ENCODE data around the gene MPPED2. TPM values are rescaled to one million over a fixed set of nuclear protein-coding genes. Genes with fewer than 3 reads are reported as not detected.
A peak's percentile ranks its signal among the peaks of the same experiment; 100 is the strongest.

MPPED2 gene
- total RNA-seq, 1 experiment from 2014 or later, result 4.7 TPM

GRCh38 chr11:30467176-30467575 is 119.0 kb downstream of the MPPED2 start:
- Histone ChIP-seq H2BK12ac (ENCODE audit: insufficient read length, low read depth, low read length) (no peak overlapping the region), H4K5ac (ENCODE audit: insufficient read length, low read depth, low read length) (no peak overlapping the region), H3K56ac (ENCODE audit: insufficient read length, low read depth, low read length) (no peak overlapping the region), H3K14ac (ENCODE audit: insufficient read depth, low read length) (no peak overlapping the region), H3K4ac (ENCODE audit: low read depth, low read length) (no peak overlapping the region), H2AFZ (ENCODE audit: low read length) (no peak overlapping the region), H3K9ac (ENCODE audit: extremely low read depth, insufficient read length, low read length) (no peak overlapping the region), H2BK15ac (ENCODE audit: low read depth, low read length) (no peak overlapping the region), H3K27ac (ENCODE audit: insufficient read length, low read depth, low read length) (no peak overlapping the region), H2BK5ac (ENCODE audit: insufficient read length, low read length) (no peak overlapping the region), H3K4me2 (ENCODE audit: insufficient read depth, insufficient read length, low read length) (no peak overlapping the region), H4K8ac (replicated peaks; ENCODE audit: insufficient read length, low read depth, low read length) (no peak overlapping the region), H3K23me2 (ENCODE audit: insufficient read length, low read depth, low read length, poor library complexity, severe bottlenecking) (no peaks in the 10 kb centered on the region), H3T11ph (ENCODE audit: low read length) (no peak overlapping the region), H4K91ac (ENCODE audit: insufficient read length, low read depth, low read length) (no peak overlapping the region), H3K79me2 (ENCODE audit: insufficient read depth, low read length) (no peaks in the 10 kb centered on the region), H3K4me1 (ENCODE audit: insufficient read depth, low read length) (no peaks in the 10 kb centered on the region), H3K79me1 (ENCODE audit: insufficient read depth, low read depth, low read length, poor library complexity, severe bottlenecking) (no peaks in the 10 kb centered on the region), H4K20me1 (ENCODE audit: control insufficient read depth, insufficient read depth, insufficient read length) (no peaks in the 10 kb centered on the region), H3K9me3 (ENCODE audit: control insufficient read depth, low read depth, low read length) (no peaks in the 10 kb centered on the region), H2AK5ac (ENCODE audit: insufficient read length, low read length) (no peak overlapping the region), H3K23ac (ENCODE audit: insufficient read length, low read depth, low read length) (no peak overlapping the region), H3K18ac (ENCODE audit: insufficient read length, low read depth, low read length) (no peak overlapping the region), H2BK120ac (ENCODE audit: low read depth, low read length, poor library complexity, severe bottlenecking) (no peak overlapping the region), H2BK20ac (ENCODE audit: low read depth, low read length, poor library complexity, severe bottlenecking) (no peak overlapping the region), H3K27me3 (ENCODE audit: insufficient read depth, low read length) (no peaks in the 10 kb centered on the region)
- H3K9me3 Mint-ChIP-seq, result no peaks in the 10 kb centered on the region
- TF ChIP-seq CTCF (conservative IDR thresholded peaks at IDR 0.05), result no peak
- H3K27me3 Mint-ChIP-seq (ENCODE audit: low read depth), result no peaks in the 10 kb centered on the region
- peaks cover 26 to 30% of the 10 kb centered on the region in 2 experiments for H3K4me1 Mint-ChIP-seq
- H3K36me3 Mint-ChIP-seq (ENCODE audit: insufficient read depth in 1 of 3, low read depth in 3 of 3), result peaks cover 0 to 2% (median 0%) of the 10 kb centered on the region in 3 experiments; a peak in 1 of 7 replicates
- 0 out of 7 replicates have a peak overlapping the region, but pooled peaks of 1 of the 3 experiments have one; percentile 45 for H3K27ac Mint-ChIP-seq
- H3K4me3 Mint-ChIP-seq, result no peak overlapping the region
- no peak for DNase-seq

All from H9 (cell line).